Activated CD4-positive, CD25-positive, alpha-beta regulatory T cell treated with anti-CD3 and anti-CD28 coated beads, Interleukin-2, amount 50 U/mL, for 16 hours (primary cell): ENCODE results near the gene UBL4B.

Experiments
- DNase-seq: peaks from one replicate; pipeline ENCODE4 v3.0.0-alpha.2; 2020; ENCODE audit warnings: low read depth, low spot score

UBL4B gene

DNA sequence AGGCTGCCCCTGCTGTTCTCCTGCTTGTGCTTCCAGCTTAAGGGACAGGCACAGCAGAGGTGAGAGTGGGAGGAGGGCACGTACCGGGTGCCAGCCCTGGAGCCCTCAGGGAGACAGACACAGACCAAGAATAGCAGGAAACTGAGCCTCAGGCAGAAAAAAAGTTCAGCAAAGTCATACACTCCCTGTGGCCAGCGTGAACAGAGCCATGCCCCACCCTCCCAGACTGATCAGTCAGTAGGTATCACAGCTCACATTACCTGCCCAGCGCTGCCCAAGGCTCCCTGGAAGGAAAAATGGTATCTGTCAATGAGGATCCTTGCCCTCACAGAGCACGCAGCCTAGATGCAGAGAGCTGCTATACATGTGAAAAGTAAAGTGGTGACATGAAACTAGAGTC is 1.3 kb downstream of the UBL4B start:
- no peak for DNase-seq

DNA sequence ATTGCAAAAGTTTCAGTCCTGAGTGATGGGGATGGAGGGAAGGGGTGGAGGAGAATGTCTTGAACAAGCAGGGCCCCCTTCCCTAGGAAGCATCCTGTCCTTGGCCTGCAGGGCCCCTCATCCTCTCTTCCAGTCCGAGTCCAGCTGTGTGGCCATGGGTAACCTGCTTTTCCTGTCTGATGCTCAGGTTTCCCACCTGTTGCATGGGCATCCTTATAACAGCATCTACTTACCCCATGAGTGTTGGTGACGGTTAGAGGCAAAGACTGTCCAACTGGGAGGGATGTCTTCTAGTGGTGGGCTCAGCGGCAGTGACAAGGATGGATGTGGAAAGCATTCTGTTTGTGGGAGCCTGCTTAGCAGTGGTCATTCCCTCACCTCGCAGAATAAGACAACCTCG is 1.9 kb downstream of the UBL4B start:
- DNase-seq, result no peak

DNA sequence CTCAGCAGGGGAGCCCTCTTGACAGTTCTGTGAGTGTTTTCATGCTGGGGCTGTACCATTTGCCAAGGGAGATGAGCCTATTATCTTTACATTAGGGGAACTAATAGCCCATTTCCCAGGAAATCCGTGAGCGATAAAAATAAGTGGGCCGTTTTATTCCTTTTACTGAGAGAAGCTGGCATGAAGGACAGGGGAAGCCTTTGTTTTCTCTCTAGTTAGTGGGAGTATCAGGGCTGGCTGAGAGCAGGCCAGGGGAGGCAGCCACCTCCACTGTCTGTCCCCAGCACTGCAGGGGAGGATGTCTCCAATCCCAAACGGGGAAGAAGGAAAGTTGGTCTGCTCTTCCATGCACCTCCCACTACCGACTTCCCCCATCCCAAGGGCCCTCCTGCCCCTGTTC is 2.5 kb downstream of the UBL4B start:
- no peak for DNase-seq

DNA sequence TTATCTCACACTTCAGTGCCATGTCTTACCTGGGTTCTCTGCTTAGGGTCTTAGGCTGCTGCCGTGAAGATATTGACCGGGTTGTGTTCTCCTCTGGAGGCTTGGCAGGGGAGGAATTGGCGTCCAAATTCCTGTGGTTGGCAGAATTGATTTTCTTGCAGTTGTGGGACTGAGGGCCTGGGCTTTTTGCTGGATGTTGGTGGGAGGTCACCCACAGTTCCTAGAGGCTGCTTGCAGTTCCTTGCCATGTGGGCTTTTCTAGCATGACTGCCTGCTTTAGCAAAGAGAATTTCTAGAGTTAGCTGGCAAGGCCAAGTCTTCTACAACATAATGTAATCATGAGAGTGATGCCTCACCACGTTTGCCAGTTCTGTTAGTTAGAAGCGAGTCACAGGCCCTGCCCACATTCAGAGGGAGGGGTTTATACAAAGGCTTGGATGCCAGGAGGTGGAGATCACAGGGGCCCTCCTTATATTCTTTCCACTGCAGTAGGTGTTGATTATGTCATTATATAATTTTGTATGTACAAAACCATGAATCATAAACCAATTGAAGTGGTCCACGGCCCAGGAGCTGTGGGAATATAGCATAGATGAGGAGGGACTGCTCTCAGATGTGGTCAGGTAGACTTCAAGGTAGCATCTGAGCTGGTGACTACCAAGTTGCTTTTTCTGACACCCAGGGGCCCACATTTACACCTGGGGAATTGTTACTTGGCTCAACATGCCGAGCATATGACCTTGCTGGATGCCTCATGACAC is 6.6 kb downstream of the UBL4B start:
- no peak for DNase-seq

DNA sequence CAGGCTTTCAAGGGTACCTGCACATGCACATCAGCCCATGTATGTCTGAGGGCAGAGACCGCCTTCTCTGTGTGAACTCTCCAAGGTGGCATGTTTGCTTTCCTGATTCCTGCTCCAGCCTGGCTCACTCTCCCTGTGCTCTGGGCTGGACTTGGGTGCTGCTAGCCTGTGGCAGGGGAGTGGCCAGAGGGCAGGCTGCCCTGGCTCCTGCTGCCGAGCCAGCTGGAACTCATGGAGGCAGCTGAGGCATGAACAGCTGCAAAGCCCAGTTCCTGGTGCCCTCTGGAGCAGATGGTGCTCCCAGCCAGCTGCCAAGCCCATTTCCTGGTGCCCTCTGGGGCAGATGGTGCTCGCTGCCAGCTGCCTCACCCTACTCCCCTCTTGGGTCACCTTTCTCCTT is 7.6 kb downstream of the UBL4B start:
- DNase-seq, result no peak

DNA sequence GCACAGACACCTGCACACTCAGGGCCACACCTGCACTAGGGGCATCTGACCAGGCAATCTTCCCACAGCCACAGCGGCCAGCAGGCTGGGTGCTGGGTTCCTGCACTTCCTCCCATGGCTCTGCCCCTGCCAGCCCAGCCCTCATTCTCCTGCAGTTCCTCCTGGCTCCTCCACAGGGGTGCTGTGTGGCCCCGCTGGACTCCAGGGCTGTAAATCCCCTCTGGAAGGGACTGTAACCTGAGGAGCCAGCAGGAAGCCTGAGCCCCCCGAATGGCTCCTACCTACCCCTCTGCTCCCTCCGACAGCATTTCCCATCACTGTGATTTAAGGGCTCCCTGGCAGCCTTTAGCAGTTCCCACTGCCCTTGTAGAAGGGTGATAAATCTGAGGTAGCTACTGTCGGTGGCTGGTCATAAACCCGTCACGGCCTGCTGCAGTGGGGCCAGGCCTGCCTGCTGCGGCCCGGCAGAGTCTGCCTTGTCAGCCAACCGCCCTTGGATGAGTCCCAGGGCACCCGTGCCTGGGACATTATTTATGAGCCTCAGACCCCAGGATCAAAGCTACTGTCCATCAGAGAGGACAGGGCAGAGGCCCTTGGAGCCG is 8.8 kb downstream of the UBL4B start:
- no peak for DNase-seq

DNA sequence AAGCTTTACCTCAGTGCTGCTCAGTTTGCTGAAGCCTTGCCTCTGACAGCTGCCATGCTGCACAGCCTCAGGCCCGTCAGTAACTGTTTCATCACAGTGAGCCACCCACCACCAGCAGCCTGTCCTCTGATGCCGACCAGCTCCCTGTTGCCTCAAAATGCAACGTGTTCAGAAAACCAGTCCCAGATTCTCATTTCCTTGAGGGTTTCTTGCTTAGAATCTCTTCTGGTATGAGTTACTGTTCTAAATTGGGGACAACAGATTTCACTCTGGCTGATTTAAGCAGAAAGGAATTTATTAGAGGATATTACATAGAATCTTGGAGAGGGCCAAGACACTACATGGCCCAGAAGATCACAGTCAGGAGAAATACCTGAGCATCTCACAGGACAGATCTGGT is 11.0 kb downstream of the UBL4B start:
- no peak for DNase-seq

DNA sequence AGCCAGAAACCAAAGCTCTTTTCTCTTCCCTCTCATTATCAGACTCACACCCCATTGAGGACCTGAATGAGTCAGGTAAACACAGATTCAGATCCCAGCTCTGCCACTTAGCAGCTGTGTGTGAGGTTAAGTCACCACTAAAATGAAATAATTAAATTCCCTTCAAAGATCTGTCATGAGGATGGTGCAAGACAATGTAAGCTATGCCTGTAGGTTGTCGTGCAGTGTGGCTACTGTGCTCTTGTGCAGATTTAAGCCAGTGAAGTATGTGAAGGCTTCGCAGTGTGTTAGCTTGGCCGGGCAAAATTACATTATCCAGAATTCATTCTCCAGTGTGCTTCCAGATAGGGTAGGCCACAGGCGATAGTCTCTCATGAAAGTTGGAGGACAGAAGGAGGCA is 13.6 kb downstream of the UBL4B start:
- no peak for DNase-seq

DNA sequence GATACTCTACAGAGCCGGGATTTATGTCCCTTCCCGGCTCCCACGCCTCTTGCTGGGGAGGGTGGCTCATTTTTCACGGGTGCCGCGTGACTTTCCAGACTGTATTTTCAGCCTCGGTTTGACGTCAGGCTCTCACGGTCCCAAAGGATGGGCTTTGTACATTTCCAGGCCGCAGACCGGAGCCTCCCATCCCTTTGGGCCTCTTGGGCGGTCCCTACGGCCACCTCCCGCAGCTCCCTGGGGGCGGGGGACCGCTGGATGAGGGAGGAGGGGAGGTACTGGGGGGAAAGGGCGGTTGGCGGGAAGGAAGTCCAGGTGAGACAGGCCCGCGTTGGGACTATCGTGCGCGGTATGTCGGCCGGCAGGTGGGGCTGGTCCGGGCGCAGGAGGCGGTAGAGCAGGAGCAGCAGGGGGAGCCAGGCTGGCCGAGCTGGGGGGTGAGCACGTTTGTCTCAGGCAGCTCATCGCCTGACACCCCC is 17.9 kb downstream of the UBL4B start:
- DNase-seq, result no peak

DNA sequence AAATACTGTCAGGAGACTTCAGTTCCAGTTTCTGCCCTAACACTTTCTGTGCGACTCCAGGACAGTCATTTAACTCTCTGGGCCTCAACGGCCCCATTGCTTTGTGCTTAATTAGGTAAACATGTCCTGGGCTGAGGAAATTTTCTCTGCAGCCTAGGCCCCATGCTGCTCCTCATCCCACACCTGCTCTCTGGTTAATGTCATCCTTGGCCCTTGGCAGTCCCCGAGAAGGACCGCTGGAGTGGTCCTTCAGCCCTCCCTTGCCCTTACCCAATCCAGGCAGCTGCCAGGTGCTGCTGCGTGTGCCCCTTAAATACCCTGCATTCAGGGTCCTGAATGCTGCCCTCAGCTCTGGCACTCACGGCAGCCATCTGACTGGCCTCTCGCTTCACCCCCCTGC is 18.7 kb downstream of the UBL4B start:
- no peak for DNase-seq

DNA sequence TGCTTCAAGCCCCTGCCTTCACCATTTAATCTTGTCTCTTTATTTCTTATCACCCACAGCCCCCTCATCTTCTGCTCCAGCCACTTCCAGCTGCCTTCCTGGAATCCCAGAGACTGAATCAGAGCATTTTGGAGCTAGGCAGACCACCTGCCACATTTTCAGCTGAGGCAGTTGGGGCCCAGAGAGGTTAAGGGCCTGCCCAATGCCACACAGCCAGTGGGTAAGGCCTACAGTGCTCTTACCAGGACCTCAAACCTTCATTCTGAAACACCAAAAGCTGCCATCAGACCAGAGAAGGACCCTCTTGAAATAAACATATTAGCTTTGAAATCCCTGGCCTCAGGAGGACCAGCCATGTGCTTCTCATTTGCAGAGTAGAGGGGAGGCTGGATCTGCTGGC is 20.4 kb downstream of the UBL4B start:
- DNase-seq, result no peak

DNA sequence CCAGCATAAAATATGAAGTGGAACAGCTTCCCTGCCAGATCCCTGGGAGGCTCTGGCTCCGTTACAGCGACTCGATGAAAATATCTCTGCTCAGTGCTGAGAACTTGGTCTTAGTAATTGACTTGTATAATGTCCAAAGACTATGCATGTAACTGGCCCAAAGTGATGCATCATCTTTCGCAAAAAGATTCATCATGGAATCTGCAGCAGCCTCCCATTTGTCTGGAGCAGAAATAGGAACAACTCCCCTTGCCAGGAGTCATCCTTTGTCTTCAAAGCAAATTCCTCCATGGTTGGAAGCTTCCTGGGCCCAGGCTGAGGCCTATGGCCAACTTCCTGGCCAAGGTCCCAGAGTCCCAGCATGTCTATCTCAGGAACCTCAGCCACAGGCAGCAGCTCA is 21.2 kb downstream of the UBL4B start:
- DNase-seq, result no peak

DNA sequence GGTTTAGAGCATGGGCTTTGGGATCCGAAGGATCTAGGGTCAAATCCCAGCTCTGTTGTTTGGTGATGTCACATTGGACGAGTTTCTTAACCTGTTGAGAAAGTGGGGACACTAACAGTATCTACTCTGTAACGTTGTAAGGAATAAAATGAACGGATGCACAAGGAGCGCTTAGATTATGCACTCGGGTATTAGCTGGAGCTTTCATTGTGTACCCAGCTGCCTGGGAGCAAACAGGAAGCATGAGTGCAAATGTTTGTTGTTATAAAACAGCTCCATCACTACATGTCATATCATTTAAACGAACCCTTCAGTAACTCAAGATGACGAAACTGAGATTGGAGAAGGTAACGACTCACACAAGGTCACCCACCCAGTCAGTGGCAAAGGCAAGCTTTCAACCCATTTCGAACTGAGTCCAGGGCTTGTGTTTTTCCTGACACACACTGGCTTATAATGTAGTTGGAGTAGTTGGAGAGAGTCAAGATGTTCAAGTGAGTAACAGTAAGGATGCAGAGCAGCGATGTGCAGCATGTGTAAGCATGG is 21.9 kb downstream of the UBL4B start:
- no peak for DNase-seq

DNA sequence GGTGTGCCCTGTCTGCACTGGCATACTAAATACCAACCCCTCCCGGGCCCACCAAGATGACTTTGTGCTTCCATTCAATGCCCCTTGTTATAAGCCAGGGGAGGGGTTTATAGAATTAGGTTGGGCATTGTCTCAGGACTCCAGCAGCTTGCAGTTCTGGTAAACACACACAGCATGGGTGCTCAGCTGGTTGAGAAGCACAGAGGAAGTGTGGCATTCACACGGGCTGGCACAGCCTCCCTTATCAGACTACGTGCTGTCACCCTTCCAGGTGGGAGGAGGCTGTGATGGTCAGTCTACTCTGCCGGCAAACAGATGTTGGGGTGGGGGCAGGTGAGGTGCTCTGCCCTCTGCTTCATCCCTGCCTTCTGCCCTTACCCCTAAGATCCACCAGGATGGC is 23.0 kb downstream of the UBL4B start:
- DNase-seq, result no peak

DNA sequence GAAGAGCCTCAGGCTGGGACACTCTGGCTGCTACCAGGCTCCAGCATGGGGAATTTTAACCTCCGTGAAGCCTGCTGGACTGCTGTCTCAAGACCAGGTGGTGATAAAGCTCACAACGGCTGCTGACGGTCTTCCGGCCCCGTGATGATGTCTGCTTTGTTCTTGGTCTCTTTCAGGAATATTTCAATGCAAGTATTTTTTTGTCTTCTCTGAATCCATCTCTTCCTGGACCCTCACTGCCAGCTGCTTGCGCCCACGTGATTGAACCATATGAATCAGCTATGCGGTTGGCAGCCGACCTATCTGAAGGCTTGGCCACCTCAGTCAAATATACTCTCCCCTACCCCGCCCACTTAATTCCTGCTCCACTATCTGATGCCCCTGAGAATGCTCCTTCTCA is 23.4 kb downstream of the UBL4B start:
- DNase-seq, result no peak

DNA sequence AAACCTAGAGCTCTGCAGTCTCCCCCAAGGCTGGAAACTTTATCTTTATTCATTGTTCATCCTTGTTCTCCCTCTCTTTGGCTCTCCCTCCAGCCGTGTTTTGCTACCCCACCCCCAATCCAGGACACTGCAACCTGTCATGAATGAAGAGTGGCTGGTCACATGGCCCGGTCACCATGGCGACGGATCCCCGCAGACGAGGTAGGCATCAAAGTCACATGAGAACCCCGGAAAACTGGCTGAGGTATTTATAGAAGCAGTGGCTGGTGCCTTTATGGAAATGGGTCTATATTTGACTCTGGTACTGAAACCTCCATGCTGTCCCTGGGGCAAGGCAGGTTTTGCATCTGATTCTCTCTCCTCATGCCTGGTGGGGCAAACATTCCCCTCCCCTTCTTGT is 24.7 kb downstream of the UBL4B start:
- DNase-seq, result no peak

DNA sequence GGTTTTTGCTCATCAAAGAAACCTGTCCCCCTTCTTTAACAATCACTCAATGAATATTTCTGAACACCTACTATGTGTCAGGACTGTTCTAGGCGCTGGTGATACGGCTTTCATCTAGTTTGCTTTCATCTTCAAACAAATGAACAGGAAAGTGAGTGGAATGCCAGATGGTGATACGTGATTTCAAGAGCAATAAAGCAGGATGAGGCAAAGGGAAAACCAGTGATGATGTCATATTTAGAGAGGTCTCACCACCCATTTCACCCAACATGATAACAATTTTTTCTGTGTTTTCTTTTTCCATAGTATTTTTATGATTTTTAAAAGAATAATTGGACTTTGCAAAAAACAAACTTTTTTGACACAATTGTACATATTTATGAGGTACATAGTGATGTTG is 26.7 kb downstream of the UBL4B start:
- no peak for DNase-seq

DNA sequence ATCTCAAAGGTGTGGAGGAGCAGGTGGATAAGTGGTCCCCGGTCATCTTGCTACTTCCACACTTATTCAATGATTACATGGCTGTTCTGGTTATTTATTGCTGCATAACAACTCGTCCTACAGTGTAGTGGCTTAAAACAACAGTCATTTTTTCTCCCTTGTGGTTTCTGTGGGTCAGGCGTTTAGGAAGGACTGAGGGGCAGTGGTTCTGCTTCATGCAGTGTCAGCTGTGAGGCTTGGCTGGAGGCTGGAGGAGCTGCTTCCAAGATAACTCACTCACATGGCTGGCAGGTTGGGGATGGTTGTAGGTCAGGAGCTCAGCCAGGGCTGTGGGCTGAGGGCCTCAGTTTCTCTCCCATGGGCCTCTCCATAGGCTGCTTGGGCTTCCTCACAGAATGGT is 32.1 kb downstream of the UBL4B start:
- DNase-seq, result no peak

DNA sequence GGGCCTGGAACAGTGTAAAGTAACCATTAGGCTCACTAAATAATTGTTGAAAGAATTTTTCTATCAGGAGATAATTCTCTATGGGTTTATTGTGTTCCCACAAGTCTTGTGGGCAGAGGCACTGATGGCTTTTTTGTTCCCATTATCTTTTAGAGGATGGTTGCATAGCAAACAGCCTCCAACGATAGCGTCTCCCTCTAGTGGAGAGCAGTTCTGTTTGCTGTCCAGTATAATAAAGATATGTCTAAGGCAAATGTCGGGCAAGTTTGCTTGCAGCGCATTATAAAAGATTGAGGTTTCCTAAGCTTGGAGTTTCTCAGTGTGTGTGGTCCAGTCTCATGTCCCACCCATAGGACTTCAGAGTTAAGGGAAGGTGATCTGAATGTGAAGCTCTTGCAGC is 36.7 kb downstream of the UBL4B start:
- no peak for DNase-seq

DNA sequence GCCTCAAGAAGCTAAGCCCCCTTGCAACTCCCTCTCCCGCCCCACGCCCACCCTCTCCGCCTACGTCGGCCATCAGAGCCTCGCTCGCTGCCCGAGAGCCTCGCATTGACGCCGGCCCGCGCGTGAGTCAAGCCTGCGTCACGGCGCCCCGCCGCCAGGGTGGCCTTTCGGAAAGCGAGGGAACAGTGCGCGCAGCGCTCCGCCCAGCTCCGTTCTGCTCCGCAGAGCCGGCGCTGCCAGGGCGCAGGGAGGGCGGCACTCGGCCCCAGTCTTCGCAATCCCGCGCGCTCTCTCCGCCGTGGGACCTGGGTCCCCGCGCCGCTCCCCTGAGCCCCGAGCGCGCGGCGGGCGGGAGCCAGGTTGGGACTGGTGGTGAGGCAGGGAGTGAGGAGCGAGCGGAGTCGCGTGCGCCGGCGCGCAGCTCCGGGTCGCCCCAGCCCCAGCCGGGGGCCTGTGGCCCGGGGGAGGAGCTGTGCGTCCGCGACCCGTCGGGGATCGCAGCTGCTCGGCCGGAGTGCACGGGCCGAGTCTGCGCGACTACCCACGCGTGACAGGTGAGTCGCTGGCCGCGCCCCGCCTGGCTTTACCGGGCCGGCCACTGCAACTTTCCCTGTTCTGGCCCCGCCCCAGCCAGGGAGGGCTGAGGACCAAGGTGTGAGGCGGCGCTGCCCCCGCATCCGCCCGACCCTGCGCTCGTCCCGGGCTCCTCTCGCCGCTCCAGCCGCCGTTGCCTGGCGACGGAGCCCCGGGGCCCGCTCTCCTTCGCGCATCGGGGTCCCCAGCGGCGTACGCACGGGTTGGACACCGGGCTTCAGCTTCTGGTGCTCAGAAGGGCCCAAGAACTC is 38.3 kb downstream of the UBL4B start, which contains the start of gene SLC6A17:
Gene SLC6A17, plus strand, starts transcription at position 165 of the 845 bp plus-strand sequence. CDS start 16,436 bp downstream, outside the sequence.
- DNase-seq, result no peak

DNA sequence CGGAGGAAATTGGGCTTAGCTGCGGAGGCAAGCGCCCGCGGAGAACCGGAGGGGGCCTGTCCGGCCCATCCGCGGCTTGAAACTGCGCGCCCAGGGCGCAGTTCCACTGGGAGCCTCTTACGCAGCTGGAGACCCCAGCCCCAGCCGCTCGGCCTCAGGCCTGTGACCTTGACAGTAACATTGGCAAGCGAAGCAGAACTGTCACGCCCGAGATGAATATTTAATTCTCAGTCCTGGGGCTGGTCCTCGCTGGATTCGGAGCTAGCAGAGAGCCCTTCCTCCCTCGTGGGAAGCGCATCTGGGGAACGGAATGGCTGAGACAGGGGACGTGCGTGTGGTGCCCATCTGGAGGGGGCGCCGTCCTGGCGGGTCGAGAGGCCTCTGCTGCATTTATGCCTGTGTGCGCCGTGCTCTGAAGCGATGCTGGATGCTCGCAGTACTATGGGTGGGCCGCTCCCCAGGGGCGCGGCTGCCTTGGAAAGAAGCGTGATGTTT is 39.0 kb downstream of the UBL4B start:
- no peak for DNase-seq
